Kidney capillary endothelial cell (primary cell): Measurements from ENCODE around the gene SLX1B.
"Not testable (repeated sequence)": the region's sequence is repeated elsewhere in the genome, so short reads cannot be mapped to it uniquely, and the experiment has no call there.

Source experiments
- DNase-seq: peaks from one replicate; pipeline ENCODE4 v3.0.0-alpha.2; 2018; ENCODE audit warnings: low spot score

SLX1B gene

GRCh38 chr16:29454269-29454668 is at the start of gene SLX1B, which contains the start of gene BOLA2:
SLX1B (plus strand) TSS chr16:29454533.
BOLA2 (minus strand) TSS chr16:29454351; CDS start chr16:29454253, 98 bp downstream.
- not testable (repeated sequence) for DNase-seq

DNA sequence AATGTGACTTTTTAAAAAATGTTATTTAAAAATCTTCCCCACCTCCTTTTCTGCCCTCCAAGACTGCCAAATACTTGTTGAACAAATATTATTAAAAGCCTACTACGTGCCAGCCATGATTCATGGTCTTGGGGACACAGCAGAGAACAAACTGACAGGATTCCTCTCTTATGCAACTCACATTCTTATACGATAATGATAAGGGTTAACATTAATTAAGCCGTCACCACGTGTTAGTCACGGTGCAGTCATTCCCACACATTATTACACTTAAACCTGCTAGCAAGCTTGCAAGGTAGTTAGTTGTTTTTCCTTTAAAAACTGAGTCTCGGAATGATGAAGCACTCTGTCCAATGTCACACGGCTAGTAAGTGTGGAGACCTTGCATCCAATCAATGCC is 49.1 kb upstream of the SLX1B start:
- DNase-seq: not testable (repeated sequence)

DNA sequence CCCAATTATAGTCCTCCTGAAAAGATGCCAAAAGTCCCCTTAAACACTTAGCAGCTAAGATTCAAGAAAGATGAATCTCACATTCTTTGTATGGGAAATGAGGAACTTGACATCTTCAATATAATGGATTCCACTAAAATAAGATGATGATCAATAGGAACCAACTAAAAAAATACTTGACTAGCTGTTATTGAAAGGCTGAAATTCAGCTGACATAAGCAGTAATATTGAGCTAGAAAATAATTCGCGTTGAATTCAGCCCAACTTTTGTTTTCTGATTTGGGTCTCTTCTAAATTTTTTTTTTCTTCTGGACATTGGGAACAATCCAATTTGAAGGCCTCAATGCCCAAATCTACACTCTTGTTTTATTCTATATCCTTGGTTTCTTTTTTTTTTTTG is 30.7 kb upstream of the SLX1B start:
- DNase-seq: not testable (repeated sequence)

DNA sequence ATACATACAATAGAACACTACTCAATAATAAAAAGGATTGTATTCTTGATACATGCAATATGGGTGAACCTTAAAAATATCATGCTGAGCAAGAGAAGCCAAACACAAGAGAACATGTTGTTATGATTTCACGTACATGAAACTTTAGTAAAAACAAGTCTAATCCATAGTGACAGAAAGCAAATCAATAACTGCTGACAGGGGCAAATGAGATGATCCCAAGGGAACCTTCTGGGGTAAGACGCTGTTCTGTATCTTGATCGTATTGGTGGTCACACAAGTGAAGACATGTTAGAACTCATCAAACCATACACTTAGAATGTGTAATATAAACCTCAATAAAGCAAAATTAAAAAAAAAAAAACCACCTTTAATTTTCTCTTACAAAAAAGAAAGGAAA is 28.9 kb upstream of the SLX1B start:
- not testable (repeated sequence) for DNase-seq

DNA sequence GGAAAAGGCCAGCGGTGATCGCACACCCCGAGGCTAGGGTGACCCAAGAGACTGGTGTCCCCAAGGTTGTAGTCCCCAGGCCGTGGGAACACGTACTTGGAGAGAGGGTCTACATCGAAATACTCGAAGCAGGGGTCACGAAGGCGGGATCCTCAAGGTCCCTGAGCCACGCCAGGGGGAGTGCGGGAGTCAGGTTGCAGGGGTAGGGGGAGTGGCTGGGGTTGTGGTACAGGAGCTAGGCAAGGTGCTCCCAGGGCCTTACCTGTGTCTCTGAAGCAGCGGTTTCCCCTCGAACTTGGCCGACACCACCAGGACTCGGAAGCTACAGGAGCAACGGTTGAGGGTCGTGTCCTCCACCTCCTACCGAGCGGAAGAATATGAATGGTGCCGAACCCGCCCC is 579 bp upstream of the SLX1B start:
- DNase-seq: not testable (repeated sequence)

DNA sequence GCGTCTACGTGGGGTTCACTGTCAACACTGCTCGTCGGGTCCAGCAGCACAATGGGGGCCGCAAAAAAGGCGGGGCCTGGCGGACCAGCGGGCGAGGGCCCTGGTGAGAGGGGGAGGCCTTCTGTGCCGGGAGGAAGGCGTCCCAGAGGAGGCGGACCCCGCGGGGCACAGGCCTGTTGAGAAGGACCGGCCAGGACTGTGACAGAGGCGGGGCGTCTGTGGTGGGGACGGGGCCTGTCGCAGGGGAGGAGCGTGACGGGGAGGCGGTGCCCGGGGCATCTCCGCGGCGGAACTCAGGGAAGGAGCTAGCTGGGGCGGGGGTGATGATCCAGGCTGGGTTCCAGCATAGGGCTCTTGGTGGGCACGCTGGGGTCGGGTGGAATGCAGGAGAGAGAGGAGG is 495 bp downstream of the SLX1B start:
- not testable (repeated sequence) for DNase-seq

DNA sequence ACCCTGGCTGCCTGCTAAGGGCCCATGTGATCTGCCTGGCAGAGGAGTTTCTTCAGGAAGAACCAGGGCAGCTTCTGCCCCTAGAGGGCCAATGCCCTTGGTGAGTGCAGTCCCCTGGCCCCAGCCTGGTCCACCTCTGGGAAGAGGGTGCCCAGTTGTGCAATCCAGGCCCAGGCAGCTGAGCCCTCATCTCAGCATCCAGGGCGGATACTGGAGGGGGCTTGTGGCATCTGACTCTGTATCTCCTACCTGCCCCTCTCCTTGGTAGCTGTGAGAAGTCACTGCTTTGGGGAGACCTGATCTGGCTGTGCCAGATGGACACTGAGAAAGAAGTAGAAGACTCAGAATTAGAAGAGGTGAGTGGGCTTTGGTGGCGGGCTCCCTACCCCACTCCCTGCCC is 3.3 kb downstream of the SLX1B start:
- DNase-seq: not testable (repeated sequence)

DNA sequence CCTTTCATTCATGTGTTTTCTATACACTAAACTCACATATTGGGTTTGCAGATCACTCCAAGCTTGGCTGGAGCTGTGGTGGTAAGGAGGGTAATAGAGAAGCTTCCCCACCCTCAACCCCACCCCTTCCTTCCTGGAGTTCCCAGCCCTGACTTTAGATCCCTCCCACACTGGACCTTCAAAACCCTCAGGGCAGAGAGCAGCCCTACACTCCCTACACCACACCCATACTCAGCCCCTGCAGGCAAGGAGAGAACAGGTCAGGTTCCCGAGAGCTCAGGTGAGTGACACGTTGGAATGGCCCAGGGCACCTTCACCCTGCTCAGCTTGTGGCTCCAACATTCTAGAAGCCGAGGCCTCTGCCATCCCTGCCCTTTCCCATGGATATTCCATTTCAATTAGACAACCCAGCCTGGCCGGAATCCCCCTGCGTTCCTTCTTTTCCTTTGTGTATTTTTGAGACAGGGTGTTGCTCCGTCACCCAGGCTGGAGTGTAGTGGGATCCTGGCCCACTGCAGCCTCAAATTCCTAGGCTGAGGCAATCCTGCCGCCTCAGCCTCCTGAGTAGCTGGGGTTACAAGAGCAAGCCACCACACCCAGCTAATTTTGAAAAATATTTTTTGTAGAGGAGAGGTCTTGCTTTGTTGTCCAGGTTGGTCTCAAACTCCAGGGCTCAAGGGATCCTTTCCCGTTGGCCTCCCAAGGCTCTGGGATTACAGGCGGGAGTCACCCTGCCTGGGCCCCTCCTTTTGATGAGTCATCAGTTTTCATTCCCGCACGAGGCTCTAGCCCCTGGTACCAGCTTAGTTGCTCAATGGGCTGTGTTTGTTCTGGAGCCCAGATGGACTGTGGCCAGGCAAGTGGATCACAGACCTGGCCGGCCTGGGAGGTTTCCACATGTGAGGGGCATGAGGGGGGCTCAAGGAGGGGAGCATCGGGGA is 5.6 kb downstream of the SLX1B start, which contains the start of gene SULT1A4:
Gene SULT1A4, plus strand, starts transcription at position 208 of the 941 bp plus-strand sequence. CDS start 1,473 bp downstream, outside the sequence.
- not testable (repeated sequence) for DNase-seq

- DNase-seq: not testable (repeated sequence)
Observed at GRCh38 chr16:29460647-29461030, 6.3 kb downstream of the SLX1B start.

DNA sequence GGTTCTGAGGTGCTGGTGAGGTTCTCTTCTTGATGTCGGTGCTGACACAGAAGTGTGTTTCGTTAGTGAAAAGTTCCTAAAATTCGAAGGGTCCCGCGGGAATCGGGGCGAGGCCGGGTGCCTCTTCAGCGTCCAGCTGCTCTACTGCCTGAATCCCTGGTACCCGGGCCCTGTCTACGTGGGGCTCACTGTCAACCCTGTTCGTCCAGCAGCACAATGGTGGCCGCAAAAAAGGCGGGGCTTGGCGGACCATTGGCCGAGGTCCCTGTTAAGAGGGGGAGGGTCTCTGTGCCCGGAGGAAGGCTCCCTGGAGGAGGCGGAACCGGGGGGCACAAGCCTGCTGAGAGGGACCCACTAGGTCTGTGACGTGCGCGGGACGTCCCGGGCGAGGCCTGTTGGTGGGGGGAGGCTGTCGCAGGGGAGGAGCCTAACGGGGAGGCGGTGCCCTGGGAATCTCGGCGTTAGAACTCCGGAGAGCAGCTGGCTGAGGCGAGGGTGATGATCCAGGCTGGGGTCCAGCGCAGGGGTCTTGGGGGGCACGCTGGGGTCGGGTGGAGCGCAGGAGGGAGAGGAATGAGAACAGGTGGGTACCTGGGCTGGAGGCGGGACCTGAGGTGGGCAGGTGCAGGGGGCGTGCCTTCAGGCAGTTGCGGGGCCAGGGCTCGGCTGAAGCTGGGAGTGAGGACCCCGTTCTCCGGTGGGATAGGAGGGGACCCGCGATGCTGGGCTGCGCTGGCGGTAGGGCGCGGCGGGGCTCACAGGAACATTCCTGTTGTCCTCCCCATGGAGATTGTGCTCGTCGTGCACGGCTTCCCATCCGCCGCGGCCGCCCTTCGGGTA is 11.9 kb downstream of the SLX1B start:
- not testable (repeated sequence) for DNase-seq

DNA sequence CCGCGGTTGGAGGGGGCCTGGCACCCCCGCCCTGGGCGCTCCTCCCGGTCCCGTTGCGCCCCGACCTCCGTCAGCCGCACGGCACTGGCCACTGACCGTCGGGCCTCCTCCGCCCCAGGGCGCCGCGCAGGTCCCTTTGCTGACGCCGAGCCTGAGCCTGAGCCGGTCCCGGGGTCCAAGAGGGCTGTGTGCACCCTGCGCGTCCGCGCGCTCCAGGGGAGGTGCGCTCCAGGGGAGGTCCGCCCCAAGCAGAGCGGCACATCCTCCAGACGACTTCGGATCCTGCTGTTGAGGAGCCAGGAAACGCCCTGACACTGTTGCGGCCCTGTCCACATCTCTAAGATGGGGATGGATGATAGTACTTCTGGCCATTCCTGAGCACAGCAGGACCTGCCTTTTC is 12.6 kb downstream of the SLX1B start:
- not testable (repeated sequence) for DNase-seq

GRCh38 chr16:29467654-29468366 is 13.5 kb downstream of the SLX1B start:
- not testable (repeated sequence) for DNase-seq

GRCh38 chr16:29469660-29470059 is 15.3 kb downstream of the SLX1B start:
- DNase-seq: not testable (repeated sequence)

GRCh38 chr16:29472065-29472464 is 17.7 kb downstream of the SLX1B start:
- DNase-seq: not testable (repeated sequence)

DNA sequence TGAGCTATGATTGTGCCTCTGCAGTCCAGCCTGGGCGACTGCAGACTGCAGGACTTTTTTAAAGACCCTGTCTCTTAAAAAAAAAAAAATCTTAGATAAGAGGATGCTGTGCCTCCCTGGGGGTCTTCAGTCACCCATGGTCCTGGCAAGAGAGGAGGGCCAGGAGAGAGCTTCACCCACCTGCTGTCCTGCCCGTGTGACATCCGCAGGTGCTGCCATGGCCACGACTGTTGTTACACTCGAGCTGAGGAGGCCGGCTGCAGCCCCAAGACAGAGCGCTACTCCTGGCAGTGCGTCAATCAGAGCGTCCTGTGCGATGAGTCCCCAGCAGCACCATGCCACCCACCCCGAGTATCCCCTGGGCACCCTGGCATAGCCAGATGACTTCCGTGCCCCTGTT is 27.9 kb downstream of the SLX1B start:
- not testable (repeated sequence) for DNase-seq

DNA sequence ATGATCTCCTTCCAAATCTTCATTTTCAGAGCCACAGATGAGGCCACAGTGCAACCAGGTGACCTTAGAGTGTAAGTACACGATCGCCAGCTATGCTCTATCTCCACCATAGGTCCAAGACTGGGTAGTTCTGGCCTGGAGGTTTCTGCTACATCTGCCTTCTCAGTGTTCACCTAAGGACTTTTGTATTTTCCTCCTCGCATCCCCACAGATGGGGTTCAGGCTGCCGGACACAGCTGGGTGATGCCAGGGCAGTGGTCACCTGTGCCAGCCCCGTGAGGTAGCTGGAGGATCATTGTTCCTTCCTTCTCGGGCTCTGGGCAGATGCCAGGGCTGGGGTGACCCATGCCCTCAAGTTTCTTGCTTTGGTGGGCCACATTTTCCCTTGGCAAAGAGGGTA is 52.0 kb downstream of the SLX1B start, which contains the start of gene NPIPB12:
Gene NPIPB12, minus strand, starts transcription at position 101 of the 400 bp plus-strand sequence.
- DNase-seq: not testable (repeated sequence)
